IMR-90 (cell line): Measurements from ENCODE around the gene SLC26A8. TPM values are rescaled to one million over a fixed set of nuclear protein-coding genes. Genes with fewer than 3 reads are reported as not detected.

Experiments used
- ATAC-seq: fragments of 200-7000 bp; cut with Tn5 transposase; 2 replicates; pipeline ENCODE4 v1.9.1; 2020; ENCODE audit warnings: low read depth, mild to moderate bottlenecking, moderate library complexity
- BruUV-seq: library from RNA; stranded (reverse); fragments of 400-500 nt; replicated peaks from 2 replicates; lab custom pipeline; 2021; lab: Mats Ljungman, UMichigan
- CTCF ChIA-PET: fragments of 300-600 bp; formaldehyde crosslinking; extraction: SDS; loops from one replicate; lab custom pipeline; 2021; ENCODE audit warnings: antibody characterized with exemption; lab: Yijun Ruan, JAX
- POLR2A ChIA-PET: fragments of 300-600 bp; sonication (Branson Sonifier 250); formaldehyde crosslinking; loops from one replicate; lab custom pipeline; 2022; ENCODE audit warnings: antibody characterized with exemption; ENCODE audit not compliant: unreplicated experiment; lab: Charles Lee
- DNase-seq: peaks from one replicate; pipeline ENCODE4 v3.0.0; 2013
- H2AFZ ChIP-seq: replicated peaks from 2 replicates; pipeline ENCODE3; 2013; ENCODE audit warnings: low read length, mild to moderate bottlenecking; ENCODE audit not compliant: poor library complexity
- H2AK5ac ChIP-seq: 2 replicates; pipeline ENCODE4 v1.6.1; 2013; ENCODE audit warnings: low read depth, low read length, inconsistent platforms
- H2AK9ac ChIP-seq: replicated peaks from 2 replicates; pipeline ENCODE3; 2013; ENCODE audit warnings: mild to moderate bottlenecking, low read depth, low read length, moderate library complexity; ENCODE audit not compliant: poor library complexity
- H2BK120ac ChIP-seq: 2 replicates; pipeline ENCODE4 v1.6.1; 2013; ENCODE audit warnings: low read depth, low read length, inconsistent platforms
- H2BK15ac ChIP-seq: 3 replicates; pipeline ENCODE4 v1.6.1; 2013; ENCODE audit warnings: low read depth, low read length, inconsistent platforms
- H2BK20ac ChIP-seq: 2 replicates; pipeline ENCODE4 v1.6.1; 2013; ENCODE audit warnings: low read depth, mild to moderate bottlenecking, inconsistent platforms, low read length, moderate library complexity
- H2BK5ac ChIP-seq: 2 replicates; pipeline ENCODE4 v1.6.1; 2013; ENCODE audit warnings: mild to moderate bottlenecking, low read depth, low read length, inconsistent platforms; ENCODE audit not compliant: poor library complexity, severe bottlenecking
- H3K14ac ChIP-seq: replicated peaks from 2 replicates; pipeline ENCODE4 v1.6.1; 2013; ENCODE audit warnings: low read depth, low read length, inconsistent platforms
- H3K18ac ChIP-seq: 2 replicates; pipeline ENCODE4 v1.6.1; 2013; ENCODE audit warnings: low read depth, low read length, control low read depth
- H3K23ac ChIP-seq: 2 replicates; pipeline ENCODE4 v1.6.1; 2013; ENCODE audit warnings: low read depth, low read length, inconsistent platforms
- H3K27ac ChIP-seq: 2 replicates; pipeline ENCODE4 v1.5.1; 2013; ENCODE audit warnings: mild to moderate bottlenecking, control low read depth, low read length; ENCODE audit not compliant: insufficient read depth
- H3K27me3 ChIP-seq: 2 replicates; pipeline ENCODE4 v1.6.1; 2013; ENCODE audit warnings: low read length; ENCODE audit not compliant: control insufficient read depth, insufficient read depth
- H3K36me3 ChIP-seq: 2 replicates; pipeline ENCODE4 v1.6.1; 2013; ENCODE audit warnings: low read length, mixed read lengths; ENCODE audit not compliant: control insufficient read depth, insufficient read depth
- H3K4ac ChIP-seq: 2 replicates; pipeline ENCODE4 v1.6.1; 2013; ENCODE audit warnings: low read depth, low read length, inconsistent platforms
- H3K4me1 ChIP-seq: 2 replicates; pipeline ENCODE4 v1.6.1; 2013; ENCODE audit warnings: low read length, mixed read lengths; ENCODE audit not compliant: control insufficient read depth, insufficient read depth
- H3K4me2 ChIP-seq: 2 replicates; pipeline ENCODE4 v1.6.1; 2013; ENCODE audit warnings: low read depth, mild to moderate bottlenecking, control low read depth, low read length, moderate library complexity
- H3K4me3 ChIP-seq: 2 replicates; pipeline ENCODE4 v1.5.1; 2013; ENCODE audit warnings: low read depth, mild to moderate bottlenecking, control low read depth, low read length, moderate library complexity; ENCODE audit not compliant: insufficient read depth
- H3K56ac ChIP-seq: 2 replicates; pipeline ENCODE4 v1.6.1; 2013; ENCODE audit warnings: low read length, inconsistent platforms; ENCODE audit not compliant: insufficient read depth; ENCODE audit errors: extremely low read depth
- H3K79me1 ChIP-seq, 2 experiments: 2 replicates each; pipeline ENCODE4 v1.6.1; 2013; ENCODE audit warnings: low read length in 2 of 2, inconsistent platforms in 1 of 2, low read depth in 1 of 2
- H3K9ac ChIP-seq: 2 replicates; pipeline ENCODE4 v1.6.1; 2013; ENCODE audit warnings: low read depth, low read length, control low read depth
- H3K9me1 ChIP-seq: 2 replicates; pipeline ENCODE4 v1.6.1; 2013; ENCODE audit warnings: low read length, inconsistent platforms; ENCODE audit not compliant: insufficient read depth
- H3K9me3 ChIP-seq: 2 replicates; pipeline ENCODE4 v1.6.1; 2013; ENCODE audit warnings: low read length; ENCODE audit not compliant: control insufficient read depth, insufficient read depth
- H4K20me1 ChIP-seq: 2 replicates; pipeline ENCODE4 v1.6.1; 2013; ENCODE audit warnings: low read length, inconsistent platforms; ENCODE audit not compliant: insufficient read depth
- H4K5ac ChIP-seq: 2 replicates; pipeline ENCODE4 v1.6.1; 2013; ENCODE audit warnings: mild to moderate bottlenecking, low read depth, low read length, control low read depth
- H4K8ac ChIP-seq, 2 experiments: 2 replicates each; pipeline ENCODE4 v1.6.1; 2013; ENCODE audit warnings: low read depth in 2 of 2, low read length in 2 of 2, control low read depth in 1 of 2, inconsistent platforms in 1 of 2
- H4K91ac ChIP-seq: 2 replicates; pipeline ENCODE4 v1.6.1; 2013; ENCODE audit warnings: low read depth, low read length, inconsistent platforms; ENCODE audit not compliant: insufficient read depth
- CEBPB ChIP-seq: IDR thresholded peaks from 2 replicates; pipeline ENCODE4 v1.6.1; 2012; ENCODE audit warnings: low read depth, low read length, improper control_type of control experiment
- CTCF ChIP-seq: conservative IDR thresholded peaks from 2 replicates; pipeline ENCODE4 v1.5.1; 2012; ENCODE audit warnings: mild to moderate bottlenecking, low read depth, low read length, improper control_type of control experiment
- RAD21 ChIP-seq: IDR thresholded peaks from 2 replicates; pipeline ENCODE4 v1.6.1; 2012; ENCODE audit warnings: low read length, improper control_type of control experiment
- WGBS, 2 experiments: methylation state at CpG; one replicate each; pipeline versions ENCODE4 v1.1.5 to v1.1.7; 2013; ENCODE audit warnings: missing lambda C conversion rate in 2 of 2; ENCODE audit not compliant: insufficient read length in 1 of 2; ENCODE audit errors: extremely low coverage in 2 of 2; 5-methylcytosine and 5-hydroxymethylcytosine counted together
- dilution Hi-C: fragments of 300-500 bp; cut with HindIII; formaldehyde crosslinking; loops from one replicate; pipeline ENCODE4 v1.14.3; 2018; ENCODE audit warnings: low sequenced_read_pairs; ENCODE audit not compliant: unreplicated experiment
- in situ Hi-C: fragments of 300-500 bp; cut with MboI; formaldehyde crosslinking; loops from 3 replicates; pipeline ENCODE4 v1.14.3; 2019; ENCODE audit warnings: low sequenced_read_pairs, inconsistent platforms, mixed read lengths
- intact Hi-C: fragments of 100-400 bp; cut with micrococcal nuclease; formaldehyde crosslinking; loops from 2 replicates; pipeline ENCODE4 v1.10.0; 2022
- polyA plus RNA-seq, 3 experiments: library from polyadenylated mRNA; depleted of rRNA; stranded (reverse); fragments of >200 nt; gene quantifications; 2 replicates each; pipeline ENCODE4 v1.2.3, GENCODE V29; 2012; ENCODE audit warnings: low replicate concordance in 1 of 3
- total RNA-seq: library from RNA; depleted of rRNA; stranded (reverse); fragments of >200 nt; gene quantifications from 2 replicates; pipeline ENCODE4 v1.2.3, GENCODE V29; 2012

SLC26A8 gene
- total and polyA plus RNA-seq, 2 of the 4 experiments (the other 2 are of a cell fraction) = 0.07 TPM; not detected in 1

GRCh38 chr6:35945650-35946025, 78.8 kb downstream of the SLC26A8 start:
- no CpG with 5 or more reads among the region's 1 CpG for WGBS, 2 experiments
- CTCF ChIA-PET = interaction anchor here (0.6 kb wide), 1 partner anchor 21 kb away, joined by 3 read pairs; no protein-coding TSS in a partner anchor
- H2BK20ac ChIP-seq = no peak overlapping the region

More at GRCh38 chr6:35945650-35946025, 78.8 kb downstream of the SLC26A8 start:
- intact Hi-C loops = no loop called here
- POLR2A ChIA-PET = no interaction called here
- Histone ChIP-seq H3K9me3 (no peaks in the 10 kb centered on the region), H2AK9ac (no peak overlapping the region), H3K27ac (no peak overlapping the region), H3K4me1 (no peaks in the 10 kb centered on the region), H4K20me1 (no peaks in the 10 kb centered on the region; the same call in 1 of the 2 replicates), H3K56ac (no peak overlapping the region), H4K5ac (no peak overlapping the region), H3K79me1 (no peaks in the 10 kb centered on the region; a peak in 1 of 4 replicates), H2AFZ (no peak overlapping the region), H3K14ac (no peak overlapping the region), H3K4me3 (no peak overlapping the region), H2BK15ac (no peak overlapping the region), H3K27me3 (no peaks in the 10 kb centered on the region), H4K8ac (no peak overlapping the region), H4K91ac (no peak overlapping the region), H2BK120ac (no peak overlapping the region), H3K9me1 (no peaks in the 10 kb centered on the region), H3K18ac (no peak overlapping the region), H2AK5ac (no peak overlapping the region), H3K9ac (no peak overlapping the region), H2BK5ac (no peak overlapping the region), H3K23ac (no peak overlapping the region), H3K4ac (no peak overlapping the region), H3K36me3 (no peaks in the 10 kb centered on the region), H3K4me2 (no peak overlapping the region)
- DNase-seq = peak; percentile 51
- no peak for ATAC-seq
- dilution Hi-C loops = no loop called here
- TF ChIP-seq CEBPB (peak; percentile 49; the same call in 1 of the 2 replicates), RAD21 (no peak), CTCF (no peak)
- in situ Hi-C loops = no loop called here
- no TSS peak for BruUV-seq
